Right hindlimb (tissue), 1 donor: ENCODE measurements around the gene BIRC7.
"Not testable (repeated sequence)": the region's sequence is repeated elsewhere in the genome, so short reads cannot be mapped to it uniquely, and the experiment has no call there.

Experiments
- DNase-seq: peaks from one replicate; pipeline ENCODE4 v3.0.0-alpha.2; 2018

Gene BIRC7

GRCh38 chr20:63208346-63208909, 27.3 kb upstream of the BIRC7 start:
- DNase-seq: no peak

- DNase-seq: no peak
Measured at GRCh38 chr20:63210011-63210605, 25.6 kb upstream of the BIRC7 start.

- DNase-seq: no peak
Measured at GRCh38 chr20:63212393-63212730, 23.3 kb upstream of the BIRC7 start.

- DNase-seq: no peak
Measured at GRCh38 chr20:63212792-63213191, 22.9 kb upstream of the BIRC7 start.

GRCh38 chr20:63214514-63214913, 21.2 kb upstream of the BIRC7 start:
- no peak for DNase-seq

GRCh38 chr20:63215101-63216040, 20.3 kb upstream of the BIRC7 start:
- no peak for DNase-seq

- peak; percentile 98 for DNase-seq
Measured at GRCh38 chr20:63216041-63216848, 19.5 kb upstream of the BIRC7 start, which contains the start of gene YTHDF1. Gene YTHDF1 (minus strand): TSS chr20:63216131. CDS start chr20:63215892, 239 bp downstream.

GRCh38 chr20:63216849-63217471, 18.7 kb upstream of the BIRC7 start:
- no peak for DNase-seq

- DNase-seq: no peak
Measured at GRCh38 chr20:63217706-63218105, 18.0 kb upstream of the BIRC7 start.

- DNase-seq: no peak
Measured at GRCh38 chr20:63218701-63219446, 16.8 kb upstream of the BIRC7 start.

GRCh38 chr20:63219447-63219821, 16.3 kb upstream of the BIRC7 start:
- DNase-seq: no peak

GRCh38 chr20:63219866-63220521, 15.7 kb upstream of the BIRC7 start:
- no peak for DNase-seq

GRCh38 chr20:63220696-63221399, 14.9 kb upstream of the BIRC7 start:
- no peak for DNase-seq

- DNase-seq: not testable (repeated sequence)
Measured at GRCh38 chr20:63221400-63222053, 14.2 kb upstream of the BIRC7 start.

- DNase-seq: no peak
Measured at GRCh38 chr20:63222541-63222940, 13.2 kb upstream of the BIRC7 start.

- DNase-seq: no peak
Measured at GRCh38 chr20:63223121-63223825, 12.4 kb upstream of the BIRC7 start.

- no peak for DNase-seq
Measured at GRCh38 chr20:63223826-63224207, 11.9 kb upstream of the BIRC7 start.

- no peak for DNase-seq
Measured at GRCh38 chr20:63224412-63225081, 11.2 kb upstream of the BIRC7 start.

- DNase-seq: no peak
Measured at GRCh38 chr20:63225082-63225454, 10.6 kb upstream of the BIRC7 start.
